DMS53 (cell line): ENCODE measurements around the gene TNPO2.

Experiments used
- DNase-seq: peaks from one replicate; lab custom pipeline; 2025; lab: John Stamatoyannopoulos, UW

Gene TNPO2

DNA sequence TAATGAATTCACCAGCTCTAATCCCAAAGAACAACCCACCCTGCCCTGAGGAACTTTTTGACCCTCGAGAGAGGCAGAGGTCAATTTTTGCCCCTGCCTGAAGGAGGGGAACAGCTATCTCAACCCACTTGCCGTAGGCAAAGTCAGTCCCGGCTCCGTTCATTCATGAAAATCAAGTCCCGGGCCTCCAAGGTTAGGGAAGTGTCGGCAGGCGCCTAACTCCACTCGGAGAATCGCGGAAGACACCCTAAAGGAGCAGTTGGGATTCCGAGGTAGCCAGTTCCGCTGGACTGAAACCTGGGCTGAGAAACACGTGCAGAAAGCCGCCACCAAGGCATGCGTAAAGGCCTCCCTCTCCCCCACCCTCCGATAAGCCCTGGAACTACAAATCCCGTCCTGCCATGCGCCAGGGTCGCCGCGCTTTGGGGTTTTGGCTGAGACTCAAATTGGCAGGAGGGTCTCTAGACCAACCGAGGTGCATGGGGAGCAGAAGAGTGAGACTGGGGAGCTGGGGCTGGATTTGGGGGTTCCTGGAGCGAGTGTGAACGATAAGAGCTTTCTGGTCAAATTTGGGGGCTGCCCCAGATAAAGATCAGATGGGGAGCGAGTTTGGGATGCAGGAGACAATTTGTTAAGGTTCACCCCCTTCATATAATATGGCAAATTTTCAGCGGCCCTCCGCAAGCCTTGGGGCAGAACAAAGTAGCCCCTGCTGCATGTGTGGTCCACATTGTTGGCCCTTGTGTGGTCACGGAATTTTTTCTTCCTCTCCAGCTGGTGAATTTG is at the start of gene TNPO2:
Gene TNPO2, minus strand, starts transcription at position 292 of the 786 bp plus-strand sequence. CDS start 2,955 bp downstream, outside the sequence.
- peak; percentile 79 for DNase-seq

DNA sequence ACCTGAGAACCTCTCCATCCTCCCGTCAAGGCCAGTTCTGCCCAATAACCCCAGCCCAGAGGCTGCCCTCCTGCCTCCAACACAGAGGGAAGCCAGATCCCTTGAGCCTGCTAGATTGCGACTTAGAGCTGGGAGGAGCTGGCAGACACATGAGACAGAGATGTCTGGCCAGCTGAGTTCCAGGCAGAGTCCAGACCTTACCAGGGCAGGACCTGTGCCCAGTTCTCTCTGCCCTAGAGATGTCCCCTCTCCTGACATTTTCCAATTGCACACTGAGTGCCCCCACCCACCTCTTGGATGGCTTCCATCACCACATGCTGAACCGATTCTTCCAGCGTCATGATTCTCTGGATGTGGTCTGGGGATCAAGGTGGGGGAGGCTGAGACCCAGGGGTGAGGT is 48.6 kb upstream of the TNPO2 start:
- no peak for DNase-seq

DNA sequence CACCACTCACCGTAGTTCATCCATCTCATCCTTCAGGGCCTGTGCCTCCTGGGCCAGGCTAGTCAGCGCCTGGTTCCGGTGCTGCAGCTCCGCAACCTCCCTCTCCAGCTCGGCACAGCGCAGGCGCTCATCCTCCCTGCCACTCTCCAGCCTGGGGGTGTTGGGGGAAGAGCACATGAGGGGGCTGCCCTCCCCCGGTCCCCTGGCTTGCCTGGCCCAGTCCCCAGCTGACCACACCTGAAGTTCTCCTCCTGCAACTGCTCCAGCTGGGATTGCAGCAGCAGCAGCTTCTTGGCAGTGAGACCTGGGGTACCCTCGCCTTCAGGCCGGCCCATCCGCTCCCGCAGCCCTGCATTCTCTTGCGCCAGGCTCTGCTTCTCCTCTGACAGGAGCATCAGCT is 47.2 kb upstream of the TNPO2 start:
- no peak for DNase-seq

DNA sequence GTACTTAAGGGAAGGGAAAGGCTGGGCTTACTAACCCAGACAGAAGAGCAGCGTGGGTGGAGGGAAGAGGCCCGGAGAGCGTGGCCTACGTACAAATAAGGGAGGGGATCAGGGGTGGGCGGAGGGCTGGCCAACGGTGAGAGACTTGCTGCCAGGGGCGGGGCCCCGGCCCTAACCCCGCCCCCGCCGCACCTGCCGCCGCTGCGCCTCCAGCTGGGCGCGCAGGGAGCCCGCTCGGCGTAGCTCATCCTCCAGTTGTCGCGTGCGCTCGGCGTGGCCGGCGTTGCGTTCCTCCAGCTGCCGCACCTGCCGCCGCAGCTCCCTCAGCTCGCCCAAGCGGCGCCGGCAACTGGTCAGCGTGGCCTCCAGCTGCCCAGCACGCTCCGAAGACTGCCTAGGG is 46.0 kb upstream of the TNPO2 start:
- peak; percentile 94 for DNase-seq

DNA sequence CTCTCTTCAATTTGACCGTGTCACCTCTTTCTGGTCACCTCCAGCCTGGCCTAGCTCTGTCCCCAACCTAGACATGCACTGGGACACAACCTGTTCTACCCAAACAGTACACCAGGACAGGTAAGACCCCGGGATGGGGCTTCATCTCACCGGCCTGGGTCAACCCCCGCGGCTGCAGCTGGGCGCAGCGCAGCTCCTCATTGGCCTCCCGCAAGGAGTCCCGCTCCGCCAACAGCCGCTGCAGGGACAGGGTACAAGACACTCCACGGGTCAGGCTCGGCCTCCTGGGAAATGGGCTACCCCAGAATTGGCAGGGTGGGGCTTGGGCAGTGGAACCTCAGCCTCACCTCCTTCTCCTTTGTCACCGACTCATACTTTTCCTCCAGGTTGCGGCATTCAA is 43.9 kb upstream of the TNPO2 start:
- DNase-seq = no peak

DNA sequence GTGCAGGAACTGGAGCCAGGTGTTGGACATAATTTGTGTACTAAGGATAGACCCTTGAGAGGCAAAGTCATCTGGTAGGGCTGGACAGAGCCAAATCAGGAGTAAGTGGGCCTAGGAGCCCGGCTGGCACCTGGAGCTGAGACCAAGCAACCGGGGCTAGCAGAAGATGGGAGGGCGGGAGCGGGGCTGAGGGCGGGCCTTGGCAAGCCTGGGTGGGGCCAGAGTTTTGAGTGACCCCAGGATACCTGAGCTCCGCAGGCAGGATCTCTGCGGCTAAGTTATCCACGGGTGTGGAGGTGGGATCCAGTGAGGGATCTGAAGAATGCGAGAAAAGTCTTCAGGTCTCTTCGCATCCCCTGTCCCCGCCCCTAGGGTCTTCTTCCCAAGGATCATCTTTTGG is 43.4 kb upstream of the TNPO2 start:
- no peak for DNase-seq

DNA sequence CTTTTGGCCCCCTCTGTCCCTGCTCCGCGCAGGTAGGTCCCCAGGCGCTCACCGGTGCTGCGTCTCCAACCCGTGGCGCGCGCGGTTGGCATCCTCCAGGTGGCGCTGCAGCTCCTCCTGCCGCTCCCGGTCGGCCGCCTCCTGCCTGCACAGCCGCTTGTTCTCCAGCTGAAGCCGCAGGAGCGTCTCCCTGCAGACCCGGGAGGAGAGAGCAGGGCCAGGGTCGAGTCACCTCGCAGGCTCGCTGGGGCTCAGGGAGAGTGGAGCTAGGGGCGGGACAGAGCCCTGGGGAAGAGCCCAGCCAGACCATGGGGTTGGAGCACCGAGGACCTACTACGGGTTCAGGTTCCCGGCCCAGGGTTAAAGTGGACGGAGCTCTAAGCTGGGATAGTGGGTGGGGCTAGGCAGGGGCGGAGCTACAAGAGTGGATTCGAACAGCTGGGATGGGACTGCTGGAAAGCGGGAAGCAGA is 42.4 kb upstream of the TNPO2 start:
- peak; percentile 92 for DNase-seq

DNA sequence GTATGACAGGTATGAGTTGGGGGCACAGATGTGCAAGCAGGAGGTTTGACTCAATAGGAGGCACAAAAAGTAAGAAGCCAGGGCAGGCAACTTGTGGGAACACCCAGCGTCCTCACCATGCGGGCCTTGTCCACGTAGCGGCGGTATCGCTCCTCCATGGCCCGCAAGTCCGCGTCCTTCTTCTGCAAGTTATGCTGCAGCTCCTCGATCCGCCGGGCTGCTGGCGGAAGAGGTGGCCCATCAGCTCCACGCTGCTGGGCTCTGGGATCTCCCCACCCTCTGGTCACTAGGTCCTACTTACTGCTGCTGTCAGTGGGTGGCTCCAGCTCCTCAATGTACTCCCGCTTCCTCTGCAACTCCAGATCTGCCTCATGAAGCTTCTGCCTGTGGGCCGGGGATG is 41.0 kb upstream of the TNPO2 start:
- DNase-seq = no peak

DNA sequence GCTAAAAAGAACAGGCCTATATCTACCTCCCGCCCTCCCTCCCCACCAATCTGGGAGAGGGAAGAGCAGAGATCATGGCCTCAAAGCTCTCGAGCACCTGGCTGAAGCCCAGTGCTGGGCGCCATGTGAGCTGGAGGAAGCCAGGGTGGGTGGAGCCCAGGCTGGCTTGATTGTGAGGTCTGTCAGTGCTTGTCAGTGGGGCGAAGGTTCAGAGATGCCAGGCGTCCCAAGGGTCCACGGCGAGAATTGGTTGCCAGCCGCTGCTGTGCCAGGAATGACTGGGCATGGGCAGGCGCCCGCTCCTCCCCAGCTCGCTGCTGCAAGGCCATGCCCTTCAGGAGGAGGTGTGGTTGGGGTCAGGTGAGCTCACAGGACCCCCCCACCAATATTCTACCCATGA is 39.4 kb upstream of the TNPO2 start:
- DNase-seq = no peak

DNA sequence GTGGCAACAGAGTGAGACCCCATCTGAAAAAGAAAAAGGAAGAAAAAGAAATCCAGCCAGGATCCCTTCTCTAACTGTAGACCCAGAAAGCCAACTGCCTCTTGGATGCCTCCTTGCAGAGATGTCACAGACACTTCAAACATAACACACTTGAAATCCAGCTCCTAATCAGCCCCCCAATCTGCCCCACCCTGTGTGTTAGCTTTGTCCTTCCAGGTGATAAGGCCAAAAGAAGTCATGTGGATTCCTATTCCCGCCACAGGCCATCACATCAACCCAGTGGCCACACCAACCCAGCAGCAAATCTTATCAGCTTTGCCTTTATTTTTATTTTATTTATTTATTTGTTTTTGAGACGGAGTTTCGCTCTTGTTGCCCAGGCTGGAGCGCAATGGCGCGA is 36.0 kb upstream of the TNPO2 start:
- DNase-seq = no peak

DNA sequence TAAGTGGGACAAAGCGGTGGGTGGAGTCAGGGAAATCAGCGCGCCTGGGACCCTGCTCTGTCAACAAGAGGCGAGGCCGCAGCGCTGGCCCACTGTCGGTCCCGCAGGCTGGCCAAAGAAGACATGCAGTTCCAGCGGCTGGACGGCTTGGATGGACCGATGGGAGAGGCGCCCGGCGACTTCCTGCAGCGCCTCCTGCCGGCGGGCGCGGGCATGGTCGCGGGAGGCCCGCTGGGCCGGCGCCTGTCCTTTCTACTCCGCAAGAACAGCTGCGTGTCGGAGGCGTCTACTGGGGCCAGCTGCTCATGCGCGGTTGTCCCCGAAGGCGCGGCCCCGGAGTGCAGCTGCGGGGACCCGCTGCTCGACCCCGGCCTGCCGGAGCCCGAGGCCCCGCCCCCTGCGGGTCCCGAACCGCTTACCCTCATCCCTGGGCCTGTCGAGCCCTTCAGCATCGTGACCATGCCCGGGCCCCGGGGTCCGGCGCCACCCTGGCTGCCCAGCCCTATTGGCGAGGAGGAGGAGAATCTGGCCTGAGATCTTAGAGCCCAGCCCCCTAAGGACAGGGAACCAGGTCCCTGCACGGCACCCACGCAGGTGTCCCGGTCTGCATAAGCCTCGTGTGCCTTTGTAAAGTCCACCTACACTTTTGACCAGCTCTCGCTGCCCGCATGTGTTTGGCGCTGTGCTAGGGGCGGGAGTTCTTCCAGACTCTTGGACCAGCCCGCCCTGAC is 34.0 kb upstream of the TNPO2 start:
- peak; percentile 87 for DNase-seq

DNA sequence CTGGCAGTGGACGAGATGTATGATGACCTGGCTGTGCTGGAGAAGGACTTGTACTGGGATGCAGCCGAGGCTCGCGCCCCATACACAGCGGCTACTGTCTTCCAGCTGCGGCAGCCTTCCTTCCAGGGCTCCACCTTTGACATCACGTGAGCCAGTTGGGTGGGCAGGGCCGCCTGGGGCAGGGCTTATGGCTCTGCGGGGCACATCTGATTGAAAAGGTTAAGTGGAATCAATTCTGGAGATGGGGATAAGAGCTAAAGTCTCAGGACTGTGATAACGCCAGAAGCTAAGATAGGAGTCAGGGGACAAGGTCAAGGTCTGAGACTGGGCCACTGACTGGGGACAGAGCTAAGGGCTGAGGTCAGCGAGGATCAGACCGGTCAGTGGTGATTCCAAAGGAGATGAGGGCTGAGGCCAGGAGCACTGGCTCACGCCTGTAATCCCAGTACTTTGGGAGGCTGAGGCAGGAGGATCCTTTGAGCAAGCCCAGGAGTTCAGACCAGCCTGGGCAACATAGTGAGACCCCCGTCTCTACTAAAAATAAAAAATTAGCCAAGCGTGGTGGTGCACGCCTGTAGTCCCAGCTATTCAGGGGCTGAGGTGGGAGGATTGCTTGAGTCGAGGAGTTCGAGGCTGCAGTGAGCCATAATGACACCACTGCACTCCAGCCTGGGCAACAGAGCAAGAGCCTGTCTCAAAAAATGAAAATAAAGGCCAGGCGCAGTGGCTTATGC is 32.6 kb upstream of the TNPO2 start:
- no peak for DNase-seq

DNA sequence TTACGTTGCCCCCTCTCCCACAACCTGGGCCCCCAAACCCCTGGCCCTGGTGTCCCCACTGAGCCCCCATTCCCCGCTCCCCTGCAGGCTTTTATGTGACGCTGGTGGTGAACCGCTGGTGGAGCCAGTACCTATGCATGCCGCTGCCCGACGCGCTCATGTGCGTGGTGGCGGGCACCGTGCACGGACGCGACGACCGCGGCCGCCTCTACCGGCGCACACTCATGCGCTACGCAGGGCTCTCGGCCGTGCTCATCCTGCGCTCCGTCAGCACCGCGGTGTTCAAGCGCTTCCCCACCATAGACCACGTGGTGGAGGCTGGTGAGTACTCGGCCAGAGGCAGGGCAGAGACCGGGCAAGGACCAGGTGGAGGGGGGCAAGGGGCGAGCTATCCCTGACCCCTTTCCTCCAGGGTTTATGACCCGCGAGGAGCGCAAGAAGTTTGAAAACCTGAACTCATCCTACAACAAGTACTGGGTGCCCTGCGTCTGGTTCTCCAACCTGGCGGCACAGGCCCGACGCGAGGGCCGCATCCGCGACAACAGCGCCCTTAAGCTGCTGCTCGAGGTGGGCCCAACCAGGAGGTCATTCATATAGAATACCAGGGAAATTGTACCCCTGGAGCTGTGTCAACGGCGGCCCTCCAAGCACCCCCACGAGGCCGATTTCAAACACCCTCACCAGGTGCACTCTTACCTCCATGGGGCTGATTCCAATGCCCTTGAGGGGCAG is 30.9 kb upstream of the TNPO2 start:
- DNase-seq = peak; percentile 41

DNA sequence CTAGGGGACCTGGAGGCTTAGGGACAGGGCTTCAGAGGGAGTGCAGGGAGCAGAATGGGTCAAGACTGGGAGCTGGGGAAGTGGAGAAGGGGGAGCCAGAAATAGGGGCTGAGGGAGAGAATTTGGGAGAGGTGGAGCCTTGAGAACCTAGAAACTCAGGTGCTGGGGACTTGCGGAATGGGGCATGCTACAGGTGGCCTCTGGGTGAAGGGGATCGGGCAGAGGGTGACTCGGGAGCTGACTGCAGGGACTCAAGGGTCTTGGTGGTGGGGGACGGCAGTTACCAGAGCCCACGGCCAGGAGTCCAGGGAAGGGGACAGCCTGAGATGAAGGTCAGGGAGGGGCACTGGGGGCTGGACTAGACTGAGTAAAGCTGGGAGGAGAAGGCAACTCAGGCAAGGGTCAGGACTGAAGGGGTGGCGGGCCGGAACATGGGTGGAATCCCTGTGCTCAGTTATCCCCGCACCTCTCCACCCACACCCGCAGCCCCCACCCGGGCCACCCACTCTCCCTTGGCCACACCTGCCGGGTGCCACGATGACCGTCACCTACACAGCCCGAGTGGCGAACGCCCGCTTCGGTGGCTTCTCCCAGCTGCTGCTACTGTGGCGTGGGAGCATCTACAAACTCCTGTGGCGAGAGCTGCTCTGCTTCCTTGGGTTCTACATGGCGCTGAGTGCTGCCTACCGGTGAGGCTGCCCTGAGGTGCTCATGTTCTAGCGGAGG is 28.5 kb upstream of the TNPO2 start:
- DNase-seq = peak; percentile 26

DNA sequence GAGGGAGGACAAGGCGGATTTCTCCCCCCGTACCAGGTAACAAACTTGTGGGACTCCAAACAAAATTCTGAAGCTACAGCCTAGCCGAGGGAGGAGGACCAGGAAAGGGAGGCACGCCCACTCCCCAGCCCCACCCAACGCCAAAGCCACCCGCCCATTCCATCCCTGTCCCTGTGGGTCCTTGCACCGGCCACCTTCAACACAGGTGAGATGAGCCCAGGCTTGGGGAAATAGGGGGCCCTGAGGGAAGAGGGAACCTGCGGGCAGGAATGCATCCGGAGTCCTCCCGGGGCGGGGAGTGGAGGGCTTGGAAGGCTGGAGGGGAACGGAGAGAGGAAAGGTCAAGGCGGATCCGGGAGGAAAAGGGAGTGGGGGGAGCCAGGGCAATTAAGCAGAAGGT is 27.9 kb upstream of the TNPO2 start, which contains the start of gene BEST2:
Gene BEST2, plus strand, starts transcription at position 157 of the 400 bp plus-strand sequence. CDS start 802 bp downstream, outside the sequence.
- DNase-seq = no peak

DNA sequence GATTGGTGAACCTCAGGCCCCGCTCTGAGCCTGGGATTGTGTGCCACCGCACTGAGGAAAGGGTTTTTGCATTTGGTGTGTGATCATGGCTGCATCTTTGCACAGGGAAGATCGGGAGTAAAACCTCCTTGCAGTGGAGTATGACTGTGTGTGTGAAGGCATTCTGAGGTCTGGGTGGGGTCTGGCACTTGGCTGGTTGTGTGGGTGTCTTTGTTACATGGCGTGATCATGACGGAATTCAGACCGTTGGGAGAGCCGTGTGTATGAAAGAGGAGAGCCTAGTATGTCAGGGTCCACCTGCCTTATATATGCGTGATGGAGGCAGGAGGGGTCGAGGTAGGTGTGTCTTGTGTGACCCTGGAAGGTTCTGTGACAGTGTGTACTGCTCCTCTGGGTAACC is 27.1 kb upstream of the TNPO2 start:
- no peak for DNase-seq

DNA sequence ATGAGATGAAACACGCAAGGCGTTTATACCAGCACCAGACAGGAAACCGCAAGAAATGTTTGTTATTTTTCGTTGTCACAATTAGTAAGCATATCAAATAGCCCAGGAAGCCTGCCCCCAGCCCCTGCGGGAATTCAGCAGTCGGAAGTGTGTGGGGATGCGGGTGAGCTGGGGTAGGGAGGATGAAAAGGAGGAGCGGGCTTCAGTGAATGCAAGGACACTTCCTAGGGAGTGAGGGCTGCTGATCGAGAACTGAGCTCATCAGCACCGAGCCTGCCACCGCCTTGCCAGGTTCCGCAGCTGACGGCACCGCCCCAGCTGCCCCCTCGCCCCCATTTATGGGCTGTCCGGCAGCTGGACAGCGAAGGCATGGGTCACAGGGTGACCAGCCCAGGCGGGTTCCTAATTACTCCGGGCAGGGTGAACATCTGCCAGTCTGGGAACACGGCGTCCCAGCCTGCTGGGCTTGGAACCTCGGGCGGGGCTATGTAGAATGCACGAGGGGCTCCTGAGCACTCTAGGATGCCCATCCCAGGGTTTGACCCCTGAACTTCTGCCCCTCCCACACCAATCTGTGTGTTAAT is 26.3 kb upstream of the TNPO2 start:
- peak; percentile 38 for DNase-seq

DNA sequence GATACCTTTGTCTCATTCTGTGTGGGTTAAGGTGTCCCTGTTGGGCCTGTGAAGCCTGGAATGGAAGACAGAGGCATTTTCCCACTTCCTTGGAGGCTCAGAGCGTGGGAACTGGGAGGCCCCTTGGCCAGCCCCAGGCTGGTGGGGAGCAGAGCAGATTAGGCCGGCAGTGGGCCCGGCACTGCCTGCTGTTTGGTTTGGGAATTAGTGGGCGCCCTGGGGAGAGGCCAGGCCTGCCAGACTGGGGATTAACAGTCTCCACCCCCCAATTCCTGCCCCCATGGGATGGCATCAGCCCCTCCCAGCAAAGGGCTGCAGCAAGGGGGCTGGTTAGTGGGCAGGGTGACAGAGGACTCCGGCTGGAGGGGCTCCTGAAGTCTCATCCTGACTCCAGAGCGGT is 24.8 kb upstream of the TNPO2 start:
- DNase-seq = no peak

DNA sequence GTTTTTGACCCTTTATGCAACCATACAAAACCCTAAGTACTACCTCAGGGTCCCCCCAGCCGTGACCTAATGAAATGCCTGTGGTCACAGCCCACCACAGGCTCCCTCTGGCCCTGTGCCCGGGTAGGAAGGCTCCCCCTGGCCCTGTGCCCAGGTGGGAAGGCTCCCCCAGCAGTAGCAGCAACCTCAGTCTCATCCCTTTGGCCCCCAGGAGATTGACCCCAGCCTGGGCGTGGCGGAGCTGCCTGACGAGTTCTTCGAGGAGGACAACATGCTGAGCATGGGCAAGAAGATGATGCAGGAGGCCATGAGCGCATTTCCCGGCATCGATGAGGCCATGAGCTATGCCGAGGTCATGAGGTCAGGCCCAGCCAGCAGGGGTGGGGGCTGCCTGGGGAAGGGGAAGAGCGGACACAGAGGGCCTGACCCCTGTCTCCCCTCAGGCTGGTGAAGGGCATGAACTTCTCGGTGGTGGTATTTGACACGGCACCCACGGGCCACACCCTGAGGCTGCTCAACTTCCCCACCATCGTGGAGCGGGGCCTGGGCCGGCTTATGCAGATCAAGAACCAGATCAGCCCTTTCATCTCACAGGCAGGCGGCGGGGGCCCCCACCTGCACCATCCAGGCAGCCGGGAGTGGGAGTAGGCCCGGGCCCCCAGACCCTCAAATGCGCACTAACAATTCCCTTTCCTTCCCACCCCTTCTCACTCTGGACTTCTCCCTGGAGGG is 21.6 kb upstream of the TNPO2 start:
- DNase-seq = no peak

DNA sequence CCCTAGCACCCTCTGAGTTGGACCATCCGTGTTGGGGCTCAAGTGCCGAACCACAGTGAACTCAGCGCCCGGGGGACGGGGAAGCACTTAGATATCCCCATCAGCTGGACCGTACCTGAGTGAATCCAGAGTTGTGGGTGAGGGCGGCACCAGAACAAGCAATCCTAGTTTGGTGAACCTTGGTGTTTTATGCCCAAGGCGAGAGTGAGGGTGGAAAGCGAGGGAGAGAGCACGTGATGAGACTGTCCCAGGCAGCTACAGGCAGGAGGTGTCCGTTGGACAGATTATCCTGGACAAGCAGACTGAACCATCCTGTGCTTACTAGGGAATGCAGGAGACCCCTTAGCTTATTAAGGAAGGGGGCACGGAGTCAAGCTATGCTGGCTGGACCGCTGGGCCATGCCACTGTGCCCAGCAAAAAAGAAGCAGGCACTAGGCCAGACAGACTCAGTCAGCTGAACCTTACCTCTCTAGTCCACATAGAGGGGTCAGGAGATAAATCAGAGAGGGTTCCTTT is 14.2 kb upstream of the TNPO2 start:
- DNase-seq = no peak
